NT2/D1 (cell line): ENCODE data around the gene GARIN5A.

ENCODE experiments used
- YY1 ChIP-seq: IDR thresholded peaks from 2 replicates; pipeline ENCODE4 v1.6.1; 2011; ENCODE audit not compliant: insufficient read length, insufficient read depth
- ZNF274 ChIP-seq: IDR thresholded peaks from 2 replicates; pipeline ENCODE4 v1.6.1; 2011; ENCODE audit warnings: mild to moderate bottlenecking, low read depth, low read length

GRCh38 chr19:50510121-50510670 is 33.5 kb upstream of the GARIN5A start:
- TF ChIP-seq YY1, result no peak
- no peak for TF ChIP-seq ZNF274
